Esophagus mucosa (tissue), 1 donor: ENCODE results near the gene BAZ2B. TPM values are rescaled to one million over a fixed set of nuclear protein-coding genes. Genes with fewer than 3 reads are reported as not detected.
A peak's percentile ranks its signal among the peaks of the same experiment; 100 is the strongest.

ENCODE experiments used
- ATAC-seq: fragments of 200-7000 bp; cut with Tn5 transposase; one replicate; pipeline ENCODE4 v1.9.1; 2020
- total RNA-seq: library from RNA; stranded (reverse); gene quantifications from one replicate; pipeline ENCODE4 v1.2.4, GENCODE V29; 2023
- donor health status: DM: yes; HTN: yes; CAD: no.

Gene BAZ2B
- total RNA-seq, 1 donor from 2014 or later: 41.4 TPM

GRCh38 chr2:159614534-159615366 is 1.6 kb downstream of the BAZ2B start:
- ATAC-seq: peak; percentile 43

DNA sequence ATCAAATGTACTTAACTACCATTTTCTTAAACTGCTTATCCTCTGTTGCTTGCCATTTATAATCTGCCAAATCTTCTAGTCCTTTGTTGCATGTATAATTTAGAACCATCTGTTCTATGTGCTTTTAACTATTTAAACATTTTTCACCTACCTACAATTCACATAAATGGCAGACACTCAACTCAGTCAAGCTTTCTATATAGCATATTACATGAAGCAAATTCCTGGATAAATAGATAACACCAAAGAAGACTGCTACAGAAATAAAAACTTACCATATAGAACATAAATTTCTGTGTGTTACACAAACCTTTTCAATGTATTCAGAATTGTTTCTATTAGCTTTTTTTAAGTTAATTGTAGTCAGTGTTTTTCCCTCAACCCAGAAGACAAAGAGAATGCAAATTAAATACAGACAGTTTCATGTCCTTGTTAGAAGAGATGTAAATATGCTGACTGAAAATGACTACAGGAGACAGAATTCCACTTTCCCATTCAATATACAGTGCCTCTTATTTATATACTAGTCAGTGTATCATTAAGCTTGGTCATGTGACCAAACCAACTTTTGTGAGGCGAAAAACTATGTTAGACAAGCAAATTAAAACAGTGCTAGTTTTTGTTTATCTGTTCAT is 2.6 kb downstream of the BAZ2B start:
- no peak for ATAC-seq

GRCh38 chr2:159613091-159613490 is 3.3 kb downstream of the BAZ2B start:
- no peak for ATAC-seq

DNA sequence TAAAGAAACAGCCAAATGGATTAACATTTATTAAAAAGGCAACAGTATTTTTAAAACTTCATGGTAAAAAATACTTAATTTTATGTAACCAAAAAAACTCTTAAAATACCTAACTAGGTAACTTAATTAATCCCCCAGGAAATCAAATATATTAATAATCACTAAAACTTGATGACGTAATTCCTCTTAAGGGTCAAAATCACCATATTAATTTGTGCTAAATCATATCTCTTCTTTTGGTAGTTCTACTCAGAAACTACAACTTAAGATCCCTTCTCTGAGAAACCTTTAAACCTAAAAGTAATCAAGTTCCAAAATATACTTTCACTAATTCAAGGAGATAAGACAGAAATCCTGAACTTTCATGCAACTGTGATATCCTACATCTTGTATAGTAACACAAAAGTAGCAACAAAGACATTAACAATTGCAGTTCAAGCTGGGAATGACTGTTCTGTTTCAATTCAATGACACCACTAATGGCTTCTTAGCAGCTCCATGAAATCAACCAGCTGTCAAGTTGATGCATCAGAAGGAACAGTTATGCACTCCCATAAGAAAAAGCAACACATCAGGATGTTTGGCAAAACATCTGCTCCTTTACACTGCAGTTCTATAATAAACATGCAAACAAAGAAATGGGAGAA is 4.0 kb downstream of the BAZ2B start:
- ATAC-seq: no peak

- ATAC-seq: no peak
Measured at GRCh38 chr2:159609811-159610549, 6.4 kb downstream of the BAZ2B start.

GRCh38 chr2:159608723-159609308 is 7.5 kb downstream of the BAZ2B start:
- no peak for ATAC-seq

- no peak for ATAC-seq
Measured at GRCh38 chr2:159608108-159608507, 8.2 kb downstream of the BAZ2B start.

- ATAC-seq: no peak
Measured at GRCh38 chr2:159606287-159606686, 10.1 kb downstream of the BAZ2B start.

DNA sequence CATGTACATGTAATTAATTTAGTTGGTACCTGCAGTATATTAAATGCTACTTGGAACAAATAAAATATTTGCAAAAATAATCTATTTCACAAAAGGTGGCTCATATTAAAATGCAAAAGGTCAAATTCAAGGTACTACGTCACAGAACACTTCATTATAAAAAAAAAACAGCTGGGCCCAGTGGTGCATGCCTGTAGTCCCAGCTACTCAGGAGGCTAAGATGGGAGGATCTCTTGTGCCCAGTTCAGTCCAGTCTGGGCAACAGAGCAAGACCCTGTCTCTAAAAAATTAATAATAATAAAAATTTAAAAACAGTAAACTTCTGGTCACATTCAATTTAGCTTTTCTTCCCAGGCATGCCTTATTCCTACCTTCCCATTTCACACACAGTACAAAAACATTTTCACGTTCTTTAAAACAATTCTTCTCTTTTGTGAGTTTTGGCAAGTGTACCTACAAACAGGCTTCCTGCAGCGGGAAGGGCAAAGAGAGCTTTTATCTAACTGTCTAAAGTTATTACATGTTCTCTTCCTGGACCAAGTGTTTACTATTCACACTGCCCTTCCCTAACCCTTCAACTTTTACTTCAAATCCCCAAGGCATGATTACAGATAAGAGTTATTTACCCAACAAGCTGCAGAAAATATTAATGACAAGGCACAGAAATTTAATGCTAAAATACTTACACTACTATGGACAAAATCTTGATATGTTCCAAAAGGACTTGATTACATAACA is 10.7 kb downstream of the BAZ2B start:
- ATAC-seq: no peak

GRCh38 chr2:159604159-159604558 is 12.2 kb downstream of the BAZ2B start:
- ATAC-seq: no peak

DNA sequence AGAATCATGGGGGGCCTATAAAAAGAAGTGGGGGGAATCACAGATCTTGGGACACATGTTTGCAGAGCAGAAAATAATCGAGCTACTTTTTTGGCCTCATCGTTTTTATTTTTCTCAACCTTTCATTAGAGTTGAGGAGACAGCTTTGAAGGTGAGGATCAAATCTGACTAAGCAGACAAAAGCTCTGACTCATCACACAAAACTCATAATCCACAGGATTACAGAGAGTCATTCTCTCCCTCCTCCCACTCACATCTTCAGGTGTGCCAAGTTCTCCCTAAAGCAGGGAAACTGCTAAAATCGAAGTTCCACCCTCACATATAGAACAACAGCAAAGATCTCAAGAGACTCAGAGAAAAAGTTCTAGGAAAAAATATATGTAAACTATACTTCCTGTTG is 15.6 kb downstream of the BAZ2B start:
- peak; percentile 96 for ATAC-seq

- ATAC-seq: no peak
Measured at GRCh38 chr2:159595410-159596046, 20.8 kb downstream of the BAZ2B start.

DNA sequence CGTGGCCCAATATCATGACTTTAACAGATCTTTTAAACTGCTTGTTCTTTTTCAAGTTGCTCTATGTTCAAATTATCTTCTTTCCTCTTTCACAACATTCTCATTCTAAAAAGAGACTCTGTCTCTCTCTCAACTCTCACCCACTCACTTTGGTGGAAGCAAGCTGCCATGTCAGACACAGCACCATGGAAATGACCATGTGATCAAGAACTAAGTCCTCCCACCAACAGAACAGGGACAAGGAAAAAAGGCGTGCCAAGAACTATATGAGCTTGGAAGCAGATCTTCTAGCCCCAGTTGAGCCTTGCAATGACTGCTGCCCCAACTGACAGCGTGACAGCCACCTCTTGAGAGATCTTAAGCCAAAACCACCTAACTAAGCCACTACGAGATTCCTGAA is 23.9 kb downstream of the BAZ2B start:
- no peak for ATAC-seq

DNA sequence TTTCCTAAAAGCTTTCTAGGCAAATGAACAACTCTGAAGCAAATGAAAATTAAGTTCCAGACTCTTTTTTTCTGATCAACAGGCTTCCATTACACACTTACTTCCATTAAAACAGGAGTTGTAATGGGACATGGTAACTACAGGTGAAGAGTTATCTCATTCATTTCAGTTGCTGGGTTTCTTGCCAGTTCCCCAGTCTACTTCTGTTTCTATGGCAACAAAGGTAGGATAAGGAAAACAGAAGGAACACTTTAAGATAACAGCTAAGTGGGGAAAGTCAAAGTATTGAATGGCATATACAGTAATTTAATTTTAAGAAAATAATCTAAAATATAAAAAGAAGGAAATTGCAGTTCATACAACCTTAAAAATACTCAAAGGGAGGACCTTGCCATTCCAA is 25.1 kb downstream of the BAZ2B start:
- no peak for ATAC-seq

- ATAC-seq: no peak
Measured at GRCh38 chr2:159589286-159589685, 27.1 kb downstream of the BAZ2B start.

DNA sequence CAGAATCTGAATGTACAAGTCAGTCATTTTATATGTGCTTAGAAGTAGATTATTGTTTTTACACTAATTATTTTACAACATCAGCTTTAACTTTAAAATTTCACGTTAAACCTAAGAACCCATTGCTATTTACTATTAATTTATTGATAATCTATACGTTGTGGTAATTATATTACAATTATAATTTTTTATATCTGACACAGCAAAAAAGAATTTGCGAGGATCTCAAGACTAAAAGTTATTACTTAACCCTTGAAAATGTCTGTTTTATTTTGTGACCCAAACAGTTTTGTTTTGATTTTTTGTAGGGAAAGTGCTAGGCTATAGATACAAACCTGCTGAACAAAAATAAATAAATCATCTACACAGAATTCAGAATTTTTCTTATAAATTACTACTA is 30.3 kb downstream of the BAZ2B start:
- no peak for ATAC-seq

GRCh38 chr2:159585622-159586021 is 30.7 kb downstream of the BAZ2B start:
- ATAC-seq: no peak

GRCh38 chr2:159584796-159585195 is 31.6 kb downstream of the BAZ2B start:
- ATAC-seq: no peak

- ATAC-seq: no peak
Measured at GRCh38 chr2:159573846-159574606, 42.3 kb downstream of the BAZ2B start.

DNA sequence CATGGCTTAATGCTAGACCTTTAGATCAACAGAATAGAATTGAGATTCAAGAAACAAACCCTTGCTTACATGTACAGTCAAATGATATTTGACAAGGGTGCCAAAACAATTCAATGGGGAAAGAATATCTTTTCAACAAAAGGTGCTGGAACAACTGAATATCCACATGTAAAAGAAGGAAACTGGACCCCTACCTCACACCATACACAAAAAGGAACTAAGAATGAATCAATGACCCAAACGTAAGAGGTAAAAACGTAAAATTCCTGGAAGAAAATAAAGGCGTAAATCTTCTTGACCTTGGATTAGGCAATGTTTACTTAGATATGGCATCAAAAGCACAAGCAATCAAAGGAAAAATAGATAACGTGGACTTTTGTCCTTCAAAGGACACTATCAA is 43.1 kb downstream of the BAZ2B start:
- no peak for ATAC-seq

- ATAC-seq: no peak
Measured at GRCh38 chr2:159572459-159572858, 43.9 kb downstream of the BAZ2B start.
